ENCODE results near the gene CAPN1. TPM values are rescaled to one million over a fixed set of nuclear protein-coding genes. Genes with fewer than 3 reads are reported as not detected.
"Not testable (repeated sequence)": the region's sequence is repeated elsewhere in the genome, so short reads cannot be mapped to it uniquely, and the experiment has no call there.

The CAPN1 gene
- total RNA-seq, 1 donor from 2014 or later: 239 TPM

- H3K4me3 Mint-ChIP-seq (ENCODE audit: low read depth): no peak overlapping the region
- H3K4me1 Mint-ChIP-seq (ENCODE audit: low read depth): no peaks in the 10 kb centered on the region
- no peaks in the 10 kb centered on the region for H3K36me3 Mint-ChIP-seq (ENCODE audit: insufficient read depth)
- no peak for DNase-seq (ENCODE audit: low spot score, unreplicated experiment)
- no peak overlapping the region for H3K27ac Mint-ChIP-seq
- H3K9me3 Mint-ChIP-seq (ENCODE audit: low read depth): no peaks in the 10 kb centered on the region
- H3K27me3 Mint-ChIP-seq: peaks cover 22% of the 10 kb centered on the region
- TF ChIP-seq CTCF (IDR thresholded peaks at IDR 0.05; ENCODE audit: unreplicated experiment): no peak
Measured at GRCh38 chr11:65147352-65148075, 34.2 kb upstream of the CAPN1 start.

- no peak overlapping the region for H3K4me3 Mint-ChIP-seq (ENCODE audit: low read depth)
- no peaks in the 10 kb centered on the region for H3K36me3 Mint-ChIP-seq (ENCODE audit: insufficient read depth)
- no peaks in the 10 kb centered on the region for H3K9me3 Mint-ChIP-seq (ENCODE audit: low read depth)
- TF ChIP-seq CTCF (IDR thresholded peaks at IDR 0.05; ENCODE audit: unreplicated experiment): no peak
- H3K4me1 Mint-ChIP-seq (ENCODE audit: low read depth): no peaks in the 10 kb centered on the region
- no peak overlapping the region for H3K27ac Mint-ChIP-seq
- peaks cover 27% of the 10 kb centered on the region for H3K27me3 Mint-ChIP-seq
- DNase-seq (ENCODE audit: low spot score, unreplicated experiment): no peak
Measured at GRCh38 chr11:65148657-65149056, 33.1 kb upstream of the CAPN1 start.

- H3K4me3 Mint-ChIP-seq (ENCODE audit: low read depth); DNase-seq (ENCODE audit: low spot score, unreplicated experiment); H3K36me3 Mint-ChIP-seq (ENCODE audit: insufficient read depth); H3K27ac Mint-ChIP-seq; H3K9me3 Mint-ChIP-seq (ENCODE audit: low read depth); H3K4me1 Mint-ChIP-seq (ENCODE audit: low read depth): not testable (repeated sequence)
- peaks cover 24% of the 10 kb centered on the region for H3K27me3 Mint-ChIP-seq
Measured at GRCh38 chr11:65150131-65150508, 31.6 kb upstream of the CAPN1 start.

GRCh38 chr11:65150509-65151299 is 31.0 kb upstream of the CAPN1 start:
- no peaks in the 10 kb centered on the region for H3K36me3 Mint-ChIP-seq (ENCODE audit: insufficient read depth)
- H3K4me3 Mint-ChIP-seq (ENCODE audit: low read depth): no peak overlapping the region
- no peak overlapping the region for H3K27ac Mint-ChIP-seq
- no peak for DNase-seq (ENCODE audit: low spot score, unreplicated experiment)
- peaks cover 24% of the 10 kb centered on the region for H3K27me3 Mint-ChIP-seq
- no peaks in the 10 kb centered on the region for H3K9me3 Mint-ChIP-seq (ENCODE audit: low read depth)
- TF ChIP-seq CTCF (IDR thresholded peaks at IDR 0.05; ENCODE audit: unreplicated experiment): no peak
- H3K4me1 Mint-ChIP-seq (ENCODE audit: low read depth): no peaks in the 10 kb centered on the region

GRCh38 chr11:65151331-65151899 is 30.3 kb upstream of the CAPN1 start:
- Mint-ChIP-seq H3K9me3 (ENCODE audit: low read depth) (no peaks in the 10 kb centered on the region), H3K27me3 (peaks cover 24% of the 10 kb centered on the region), H3K27ac (no peak overlapping the region), H3K4me1 (ENCODE audit: low read depth) (no peaks in the 10 kb centered on the region), H3K4me3 (ENCODE audit: low read depth) (no peak overlapping the region), H3K36me3 (ENCODE audit: insufficient read depth) (no peaks in the 10 kb centered on the region)
- no peak for TF ChIP-seq CTCF (IDR thresholded peaks at IDR 0.05; ENCODE audit: unreplicated experiment)
- DNase-seq (ENCODE audit: low spot score, unreplicated experiment): no peak

All from progenitor cell of endocrine pancreas (in vitro differentiated cells).